Muscle layer of duodenum (tissue), 2 donors: ENCODE measurements around the gene GRIK3.
"Not testable (repeated sequence)": the region's sequence is repeated elsewhere in the genome, so short reads cannot be mapped to it uniquely, and the experiment has no call there.

Source experiments
- H3K27ac ChIP-seq: one replicate; pipeline ENCODE4 v1.7.0; 2013; ENCODE audit warnings: mild to moderate bottlenecking, low read length
- H3K27me3 ChIP-seq: one replicate; pipeline ENCODE4 v1.7.0; 2013; ENCODE audit warnings: low read depth, mild to moderate bottlenecking, control low read depth, low read length
- H3K36me3 ChIP-seq, 2 donors: one replicate each; pipeline ENCODE4 v1.7.0; 2013; ENCODE audit warnings: low read length in 2 of 2, control low read depth in 1 of 2, mild to moderate bottlenecking in 1 of 2; ENCODE audit not compliant: insufficient read depth in 2 of 2, control insufficient read depth in 1 of 2
- H3K4me1 ChIP-seq, 2 donors: one replicate each; pipeline ENCODE4 v1.7.0; 2013; ENCODE audit warnings: low read length in 2 of 2, mild to moderate bottlenecking in 2 of 2, control low read depth in 1 of 2, moderate library complexity in 1 of 2; ENCODE audit not compliant: insufficient read depth in 2 of 2, control insufficient read depth in 1 of 2
- H3K4me3 ChIP-seq, 2 donors: one replicate each; pipeline ENCODE4 v1.7.0; 2013; ENCODE audit warnings: low read length in 2 of 2, low read depth in 1 of 2, mild to moderate bottlenecking in 1 of 2
- H3K9me3 ChIP-seq, 2 donors: one replicate each; pipeline ENCODE4 v1.7.0; 2013; ENCODE audit warnings: low read length in 2 of 2, control low read depth in 1 of 2, mild to moderate bottlenecking in 1 of 2; ENCODE audit not compliant: control insufficient read depth in 1 of 2
- donor health status: healthy.

The GRIK3 gene

GRCh38 chr1:36897813-36898212, 136.5 kb downstream of the GRIK3 start:
- not testable (repeated sequence) for H3K4me3 ChIP-seq, H3K36me3 ChIP-seq

DNA sequence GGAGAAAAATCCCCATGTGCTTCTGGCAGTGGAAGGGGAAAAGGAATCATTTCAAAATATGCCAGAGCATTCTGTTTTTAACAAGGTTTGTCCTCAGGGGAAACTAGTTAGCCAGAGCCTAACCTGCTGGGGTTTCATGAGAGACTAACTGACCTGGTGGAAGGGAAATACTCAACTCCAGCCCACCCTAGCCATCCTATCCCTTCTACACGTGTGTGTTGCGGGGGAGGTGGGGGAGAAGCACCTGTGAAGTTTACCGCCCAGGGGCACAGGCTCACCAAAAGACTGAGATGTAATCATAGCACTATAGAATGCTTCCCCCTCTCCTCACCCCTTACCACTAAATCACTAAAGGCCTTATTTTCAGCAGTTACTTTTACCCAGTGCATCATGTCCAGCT, 139.5 kb downstream of the GRIK3 start:
- Histone ChIP-seq H3K36me3 (no peaks in the 10 kb centered on the region), H3K27me3 (no peaks in the 10 kb centered on the region), H3K9me3 (peaks cover 9 to 17% of the 10 kb centered on the region in 2 donors), H3K4me3 (no peak overlapping the region), H3K27ac (no peak overlapping the region), H3K4me1 (no peaks in the 10 kb centered on the region)

More at GRCh38 chr1:36897813-36898212, 136.5 kb downstream of the GRIK3 start:
- H3K4me1 ChIP-seq, H3K27me3 ChIP-seq, H3K27ac ChIP-seq: not testable (repeated sequence)
- H3K9me3 ChIP-seq: peaks cover 9 to 22% of the 10 kb centered on the region in 2 donors

DNA sequence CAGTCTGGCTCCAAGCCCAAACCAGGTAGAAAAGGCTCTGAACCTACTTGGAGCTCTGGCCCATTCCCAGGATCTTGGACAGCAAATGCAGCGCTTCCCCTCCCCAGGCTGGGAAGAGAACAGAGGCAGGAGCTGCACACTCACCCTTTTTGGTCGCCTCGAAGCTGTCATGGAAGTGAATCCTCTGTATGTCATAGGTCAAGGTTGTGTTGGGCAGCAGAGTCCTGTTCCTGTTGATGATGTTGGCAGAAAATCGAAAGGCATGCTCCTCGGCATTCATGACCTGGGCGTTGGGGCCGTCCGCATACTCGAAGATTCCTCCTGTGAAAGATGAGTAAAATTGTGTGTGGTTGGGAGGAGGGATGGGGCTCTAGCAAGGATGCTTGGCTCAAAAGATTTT, 143.5 kb downstream of the GRIK3 start:
- H3K36me3 ChIP-seq: no peaks in the 10 kb centered on the region
- no peak overlapping the region for H3K27ac ChIP-seq
- no peaks in the 10 kb centered on the region for H3K4me1 ChIP-seq
- no peak overlapping the region for H3K4me3 ChIP-seq
- H3K9me3 ChIP-seq: peaks cover 0 to 6% of the 10 kb centered on the region in 2 donors
- peaks cover 4% of the 10 kb centered on the region for H3K27me3 ChIP-seq

GRCh38 chr1:36889478-36890226, 144.7 kb downstream of the GRIK3 start:
- H3K4me3 ChIP-seq: no peak overlapping the region
- H3K9me3 ChIP-seq: no peaks in the 10 kb centered on the region
- H3K4me1 ChIP-seq: no peaks in the 10 kb centered on the region
- H3K36me3 ChIP-seq: no peaks in the 10 kb centered on the region
- H3K27me3 ChIP-seq: peaks cover 4% of the 10 kb centered on the region
- no peak overlapping the region for H3K27ac ChIP-seq

DNA sequence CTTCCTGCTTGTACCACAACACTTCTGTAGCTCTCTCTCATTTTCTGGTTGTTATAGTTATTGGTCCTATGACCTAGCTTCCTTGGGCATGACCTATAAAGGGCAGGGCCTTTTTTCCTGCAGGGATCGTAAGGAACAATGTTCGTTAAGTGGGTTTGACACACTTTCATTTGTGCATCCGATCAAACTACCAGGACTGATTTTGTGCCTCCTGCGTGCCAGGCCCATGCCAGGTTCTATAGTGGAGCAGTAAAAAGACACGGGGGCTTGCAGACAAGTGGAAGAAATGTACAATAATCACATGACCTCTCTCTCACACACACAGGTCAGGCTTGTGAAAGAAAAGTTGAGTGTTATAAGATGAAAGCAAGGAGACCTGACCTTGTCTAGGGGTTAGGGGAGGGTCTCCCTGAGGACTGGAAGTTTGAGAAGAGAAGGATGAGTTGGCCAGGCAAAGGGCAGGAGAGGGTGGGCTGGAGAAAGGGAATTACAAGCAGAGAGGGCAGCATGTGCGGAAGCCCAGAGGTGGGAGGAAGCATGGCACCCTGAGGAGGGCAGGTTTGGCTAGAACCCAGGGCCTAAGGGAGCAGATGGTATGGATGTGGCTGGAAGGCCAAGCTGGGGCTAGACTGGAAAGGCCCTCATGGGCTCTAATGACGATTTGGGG, 145.4 kb downstream of the GRIK3 start:
- H3K27ac ChIP-seq: no peak overlapping the region
- no peaks in the 10 kb centered on the region for H3K36me3 ChIP-seq
- H3K9me3 ChIP-seq: no peaks in the 10 kb centered on the region
- peaks cover 4% of the 10 kb centered on the region for H3K27me3 ChIP-seq
- H3K4me3 ChIP-seq: no peak overlapping the region
- no peaks in the 10 kb centered on the region for H3K4me1 ChIP-seq

DNA sequence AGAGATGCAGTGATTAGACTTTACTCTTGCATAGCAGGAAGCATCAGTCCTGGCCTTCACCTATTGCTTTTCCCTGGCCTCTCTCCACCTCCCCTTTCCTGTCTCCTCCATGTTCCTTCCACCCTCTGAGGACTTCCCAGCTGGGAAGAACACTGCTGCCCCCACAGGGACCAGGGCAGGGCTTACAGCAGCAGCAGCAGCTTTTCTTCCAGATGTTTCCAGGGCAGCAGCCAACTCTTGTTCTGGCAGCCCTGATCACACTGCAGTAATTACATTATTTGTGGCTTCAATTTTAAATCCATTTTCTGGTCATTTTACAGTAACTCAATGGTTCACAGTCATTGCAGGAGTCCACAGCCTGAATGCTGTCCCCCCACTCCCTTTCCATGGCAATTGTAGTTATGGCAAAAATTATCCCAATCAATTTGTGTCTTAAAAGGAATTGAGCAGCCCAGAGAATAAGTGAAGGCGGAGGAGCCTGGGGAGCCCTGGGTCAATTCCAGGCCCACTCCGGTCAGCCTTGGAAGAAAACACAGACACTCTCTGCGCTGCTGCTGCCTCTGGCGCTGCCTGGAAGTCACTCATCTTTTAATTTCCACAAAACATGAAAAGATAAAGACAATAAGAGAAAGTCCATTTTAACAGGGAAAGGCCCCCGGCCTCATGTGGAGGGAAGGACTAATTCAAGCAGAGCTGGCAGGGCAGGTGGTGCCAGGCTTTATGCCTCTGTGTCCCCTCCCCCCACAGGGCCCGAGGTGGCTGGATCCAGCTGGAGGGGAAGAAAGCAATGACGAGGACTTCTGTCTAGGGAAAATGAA, 148.6 kb downstream of the GRIK3 start:
- Histone ChIP-seq H3K4me1 (no peaks in the 10 kb centered on the region), H3K27me3 (peaks cover 4% of the 10 kb centered on the region), H3K27ac (no peak overlapping the region), H3K9me3 (no peaks in the 10 kb centered on the region), H3K4me3 (no peak overlapping the region), H3K36me3 (no peaks in the 10 kb centered on the region)

DNA sequence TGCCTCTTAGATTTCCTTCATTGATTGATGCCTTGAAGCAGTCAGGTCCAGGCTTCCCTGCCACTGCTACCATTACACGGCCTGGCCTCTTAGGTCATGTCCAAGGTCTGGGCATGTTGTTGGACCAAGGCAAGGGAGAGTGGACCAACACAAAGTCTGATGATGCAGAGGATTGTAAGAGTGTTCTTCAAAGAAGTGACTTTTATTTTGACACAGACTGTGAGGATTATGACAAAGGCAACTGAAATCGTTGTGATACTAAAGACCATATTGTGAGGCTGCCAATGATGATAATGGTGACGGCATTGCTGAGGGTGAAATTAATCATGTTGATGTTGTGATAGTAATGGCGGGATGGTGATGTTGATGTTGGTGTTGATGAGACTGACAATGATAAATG, 149.5 kb downstream of the GRIK3 start:
- no peaks in the 10 kb centered on the region for H3K9me3 ChIP-seq
- H3K4me3 ChIP-seq: no peak overlapping the region
- H3K4me1 ChIP-seq: no peaks in the 10 kb centered on the region
- no peak overlapping the region for H3K27ac ChIP-seq
- no peaks in the 10 kb centered on the region for H3K36me3 ChIP-seq
- peaks cover 4% of the 10 kb centered on the region for H3K27me3 ChIP-seq

- H3K4me1 ChIP-seq: no peaks in the 10 kb centered on the region
- no peaks in the 10 kb centered on the region for H3K9me3 ChIP-seq
- no peak overlapping the region for H3K4me3 ChIP-seq
- no peak overlapping the region for H3K27ac ChIP-seq
- H3K36me3 ChIP-seq: no peaks in the 10 kb centered on the region
- H3K27me3 ChIP-seq: peaks cover 4% of the 10 kb centered on the region
Measured at GRCh38 chr1:36884029-36884701, 150.2 kb downstream of the GRIK3 start.

DNA sequence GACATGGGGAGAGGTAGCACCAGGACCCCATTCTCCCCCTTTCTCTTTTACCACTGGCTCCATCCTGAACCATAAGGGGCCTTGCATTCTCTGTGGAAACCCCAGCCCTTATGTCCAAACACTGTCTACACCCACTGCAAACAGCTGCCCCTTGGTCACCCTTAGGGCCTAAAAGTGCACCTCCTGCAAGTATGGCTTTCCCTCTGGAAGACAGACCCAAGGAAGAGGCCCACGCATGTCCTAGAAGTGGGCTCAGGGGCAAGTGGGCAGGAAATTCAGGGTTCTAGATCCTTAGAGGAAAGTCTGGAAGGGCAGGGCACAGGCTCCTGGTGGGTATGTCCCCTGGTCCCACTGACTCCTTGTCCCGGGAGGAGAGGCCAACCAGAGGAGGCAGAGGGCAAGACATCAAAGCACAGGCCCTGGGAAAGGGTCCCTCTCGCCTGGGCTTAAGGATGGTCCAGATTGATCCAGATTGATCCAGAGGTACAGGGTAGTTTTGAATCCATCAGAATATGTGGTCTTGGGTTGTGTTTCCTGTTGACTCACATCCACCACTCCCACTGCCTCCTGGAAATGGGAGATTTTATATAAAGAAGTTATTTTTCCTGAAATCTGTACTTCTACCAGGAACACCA, 150.9 kb downstream of the GRIK3 start:
- Histone ChIP-seq H3K9me3 (no peaks in the 10 kb centered on the region), H3K27ac (no peak overlapping the region)

GRCh38 chr1:36882536-36883285, 151.6 kb downstream of the GRIK3 start:
- no peak overlapping the region for H3K4me3 ChIP-seq
- H3K27ac ChIP-seq: no peak overlapping the region
- H3K27me3 ChIP-seq: no peaks in the 10 kb centered on the region
- H3K36me3 ChIP-seq: no peaks in the 10 kb centered on the region
- no peaks in the 10 kb centered on the region for H3K9me3 ChIP-seq
- H3K4me1 ChIP-seq: no peaks in the 10 kb centered on the region

More for the DNA sequence above, 150.9 kb downstream of the GRIK3 start:
- H3K4me3 ChIP-seq: no peak overlapping the region
- no peaks in the 10 kb centered on the region for H3K27me3 ChIP-seq
- H3K36me3 ChIP-seq: no peaks in the 10 kb centered on the region
- H3K4me1 ChIP-seq: no peaks in the 10 kb centered on the region
